ENCODE data around the gene APOBEC4.
"Not testable (repeated sequence)": the region's sequence is repeated elsewhere in the genome, so short reads cannot be mapped to it uniquely, and the experiment has no call there.

APOBEC4 gene

DNA sequence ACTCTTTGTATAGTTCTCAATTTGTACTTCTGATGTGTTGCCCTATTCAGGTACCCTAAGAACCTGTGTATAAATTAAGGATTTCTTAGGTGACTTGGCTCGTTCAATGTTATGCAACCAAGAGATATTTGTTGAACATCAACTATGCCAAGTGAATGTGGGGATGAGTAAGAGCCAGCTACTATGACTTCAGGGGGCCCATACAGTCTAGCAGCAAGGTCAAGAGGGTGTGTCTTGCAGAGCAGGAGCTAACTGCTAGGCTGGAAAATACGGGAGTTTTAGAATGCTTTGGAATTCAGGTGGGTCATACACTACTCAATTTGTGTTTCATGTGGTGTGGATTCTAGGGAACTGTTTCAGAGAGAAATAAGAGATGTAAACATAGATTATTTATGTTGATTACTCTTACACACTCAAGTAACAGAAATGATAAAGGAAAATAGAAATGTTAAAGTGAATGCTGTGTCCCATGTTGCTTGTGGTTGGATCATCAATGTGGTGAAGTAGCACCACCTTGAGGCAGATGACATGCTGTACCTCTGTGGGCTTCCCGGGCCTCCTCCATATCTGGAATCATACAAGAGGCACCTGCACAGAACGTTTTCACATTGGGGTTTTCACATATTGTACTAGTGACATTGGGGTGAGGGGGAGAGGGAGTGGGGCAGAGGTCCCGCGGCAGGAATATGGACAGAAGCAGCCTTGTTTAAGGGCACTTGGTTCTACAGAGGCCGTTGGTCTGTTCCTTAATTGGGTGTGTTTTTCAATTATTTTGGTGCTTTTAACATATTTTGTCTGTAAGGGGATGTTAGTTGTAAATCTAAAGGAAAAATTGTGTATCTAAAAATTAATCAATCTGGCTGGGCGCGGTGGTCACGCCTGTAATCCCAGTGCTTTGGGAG lies 30.0 kb downstream of the APOBEC4 start:
- Histone ChIP-seq H4K20me1 (0 out of 2 replicates have a peak, but pooled peaks cover 4% of the 10 kb centered on the region), H3K4me3 (no peak overlapping the region), H3K9me3 (no peaks in the 10 kb centered on the region), H3K9ac (no peak overlapping the region), H3K27ac (no peak overlapping the region), H3K4me1 (no peaks in the 10 kb centered on the region), H3K27me3 (no peaks in the 10 kb centered on the region), H3K36me3 (peaks cover 30% of the 10 kb centered on the region), H3K4me2 (no peak overlapping the region)
- no peak for TF ChIP-seq Cebpa-rat (IDR thresholded peaks at IDR 0.05)

DNA sequence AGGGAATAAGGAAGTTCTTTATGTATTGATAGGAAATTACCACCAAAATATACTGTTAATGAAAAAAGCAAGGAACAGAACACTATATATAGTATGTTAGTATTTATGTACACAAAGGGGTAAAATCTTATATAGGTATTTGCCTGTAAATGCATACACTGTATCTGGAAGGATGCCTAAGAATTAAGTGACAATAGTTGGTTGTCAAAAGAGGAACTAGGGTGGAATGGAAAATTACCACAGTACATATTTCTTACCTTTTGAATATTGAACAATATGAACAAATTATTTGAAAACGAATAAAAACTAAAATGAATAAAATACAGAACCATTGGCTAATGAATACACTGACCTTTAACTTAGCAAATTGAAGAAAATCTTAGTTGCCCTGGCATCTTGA lies 31.1 kb downstream of the APOBEC4 start:
- Histone ChIP-seq H3K36me3 (peaks cover 19% of the 10 kb centered on the region), H3K4me3 (no peak overlapping the region), H3K9me3 (no peaks in the 10 kb centered on the region), H3K4me1 (no peaks in the 10 kb centered on the region), H4K20me1 (no peaks in the 10 kb centered on the region), H3K9ac (no peak overlapping the region), H3K27me3 (no peaks in the 10 kb centered on the region), H3K4me2 (no peak overlapping the region), H3K27ac (no peak overlapping the region)
- no peak for TF ChIP-seq Cebpa-rat (IDR thresholded peaks at IDR 0.05)

GRCh38 chr1:183620311-183620710 lies 32.8 kb downstream of the APOBEC4 start:
- Histone ChIP-seq H4K20me1 (no peaks in the 10 kb centered on the region), H3K27ac (no peak overlapping the region), H3K27me3 (no peaks in the 10 kb centered on the region), H3K9me3 (no peaks in the 10 kb centered on the region), H3K36me3 (peaks cover 7% of the 10 kb centered on the region), H3K4me2 (no peak overlapping the region), H3K9ac (no peak overlapping the region), H3K4me3 (no peak overlapping the region), H3K4me1 (no peaks in the 10 kb centered on the region)
- TF ChIP-seq Cebpa-rat (IDR thresholded peaks at IDR 0.05) = no peak

- Histone ChIP-seq H3K36me3 (peaks cover 2% of the 10 kb centered on the region; the same call in 1 of the 2 replicates), H3K4me1 (no peaks in the 10 kb centered on the region), H4K20me1 (no peaks in the 10 kb centered on the region), H3K9ac (no peak overlapping the region), H3K9me3 (no peaks in the 10 kb centered on the region), H3K27me3 (no peaks in the 10 kb centered on the region), H3K4me3 (no peak overlapping the region), H3K27ac (no peak overlapping the region), H3K4me2 (no peak overlapping the region)
- no peak for TF ChIP-seq Cebpa-rat (IDR thresholded peaks at IDR 0.05)
Measured at GRCh38 chr1:183619781-183620180, 33.3 kb downstream of the APOBEC4 start.

- not testable (repeated sequence) for H3K9ac ChIP-seq, H3K27me3 ChIP-seq, H3K4me1 ChIP-seq, H3K27ac ChIP-seq, H3K9me3 ChIP-seq, H3K36me3 ChIP-seq, H3K4me2 ChIP-seq, H4K20me1 ChIP-seq, H3K4me3 ChIP-seq
Measured at GRCh38 chr1:183618202-183618601, 34.9 kb downstream of the APOBEC4 start.

GRCh38 chr1:183612975-183613374 lies 40.1 kb downstream of the APOBEC4 start:
- H3K36me3 ChIP-seq, H3K27ac ChIP-seq, H4K20me1 ChIP-seq, H3K4me1 ChIP-seq, H3K27me3 ChIP-seq, H3K9ac ChIP-seq, H3K4me3 ChIP-seq, H3K4me2 ChIP-seq, H3K9me3 ChIP-seq: not testable (repeated sequence)

DNA sequence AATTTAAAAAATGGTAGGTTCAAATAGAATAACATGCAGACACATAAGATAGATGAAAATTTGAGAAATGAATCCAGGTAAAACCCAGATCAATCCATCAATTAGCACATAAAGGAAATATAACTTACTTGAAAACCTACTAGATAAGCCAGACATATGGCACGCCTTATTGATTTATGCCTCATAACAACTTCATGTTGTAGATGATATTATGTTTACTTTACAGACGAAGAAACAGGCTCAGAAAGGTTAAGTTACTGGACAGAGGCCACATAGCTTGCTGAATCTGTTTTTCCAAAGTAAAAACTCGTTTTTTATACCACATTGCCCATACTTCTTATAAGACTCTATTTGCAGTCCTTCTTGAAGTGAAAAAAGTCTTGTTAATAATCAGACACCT lies 40.7 kb downstream of the APOBEC4 start:
- Histone ChIP-seq H3K4me3 (no peak overlapping the region), H3K27ac (no peak overlapping the region), H3K36me3 (no peaks in the 10 kb centered on the region), H3K4me2 (no peak overlapping the region), H3K9ac (no peak overlapping the region), H3K9me3 (no peaks in the 10 kb centered on the region), H4K20me1 (no peaks in the 10 kb centered on the region), H3K4me1 (0 out of 2 replicates have a peak, but pooled peaks cover 8% of the 10 kb centered on the region), H3K27me3 (no peaks in the 10 kb centered on the region)
- no peak for TF ChIP-seq Cebpa-rat (IDR thresholded peaks at IDR 0.05)

DNA sequence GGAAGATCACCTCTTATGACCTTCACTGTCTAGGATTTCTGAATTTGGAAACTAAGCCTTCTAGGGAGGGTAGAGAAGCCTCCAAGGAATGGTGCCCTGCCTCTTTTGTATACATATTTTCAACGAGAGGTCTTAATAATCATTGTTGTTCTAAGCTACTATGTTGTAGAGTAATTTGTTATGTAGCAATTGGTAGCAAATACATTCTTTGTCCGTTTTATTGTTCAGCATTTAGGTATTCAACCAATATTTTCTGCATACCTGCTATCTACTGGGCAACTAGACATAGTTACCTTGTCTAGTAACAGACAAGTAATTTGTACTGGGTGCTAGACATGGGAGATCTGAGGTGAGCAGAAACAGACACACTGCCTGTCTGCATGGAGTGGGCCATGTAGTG lies 42.1 kb downstream of the APOBEC4 start:
- Histone ChIP-seq H4K20me1 (no peaks in the 10 kb centered on the region), H3K27me3 (no peaks in the 10 kb centered on the region), H3K27ac (no peak overlapping the region), H3K4me2 (no peak overlapping the region), H3K9me3 (no peaks in the 10 kb centered on the region), H3K9ac (no peak overlapping the region), H3K4me1 (0 out of 2 replicates have a peak, but pooled peaks cover 8% of the 10 kb centered on the region), H3K4me3 (no peak overlapping the region), H3K36me3 (no peaks in the 10 kb centered on the region)
- TF ChIP-seq Cebpa-rat (IDR thresholded peaks at IDR 0.05) = no peak

GRCh38 chr1:183609759-183610452 lies 43.2 kb downstream of the APOBEC4 start:
- Histone ChIP-seq H3K4me2 (no peak overlapping the region), H3K36me3 (no peaks in the 10 kb centered on the region), H3K27ac (no peak overlapping the region)

GRCh38 chr1:183609313-183609712 lies 43.8 kb downstream of the APOBEC4 start:
- H3K4me2 ChIP-seq = no peak overlapping the region
- TF ChIP-seq Cebpa-rat (IDR thresholded peaks at IDR 0.05) = no peak
- no peak overlapping the region for H3K27ac ChIP-seq
- H3K36me3 ChIP-seq = no peaks in the 10 kb centered on the region
- peaks cover 13% of the 10 kb centered on the region for H3K4me1 ChIP-seq
- no peaks in the 10 kb centered on the region for H3K27me3 ChIP-seq
- H4K20me1 ChIP-seq = no peaks in the 10 kb centered on the region
- H3K9ac ChIP-seq = no peak overlapping the region
- no peaks in the 10 kb centered on the region for H3K9me3 ChIP-seq
- H3K4me3 ChIP-seq = no peak overlapping the region

More at GRCh38 chr1:183609759-183610452, 43.2 kb downstream of the APOBEC4 start:
- Histone ChIP-seq H3K4me1 (0 out of 2 replicates have a peak, but pooled peaks cover 8% of the 10 kb centered on the region), H3K9ac (no peak overlapping the region), H3K27me3 (no peaks in the 10 kb centered on the region), H3K4me3 (no peak overlapping the region), H3K9me3 (no peaks in the 10 kb centered on the region), H4K20me1 (no peaks in the 10 kb centered on the region)
- no peak for TF ChIP-seq Cebpa-rat (IDR thresholded peaks at IDR 0.05)
